SK-N-SH treated with all-trans-retinoic acid at 6 μM for 48 hours (cell line): ENCODE measurements around the gene MYO1H.

Experiments
- ATAC-seq: fragments of 200-7000 bp; cut with Tn5 transposase; 3 replicates; pipeline ENCODE4 v1.9.1; 2020; ENCODE audit warnings: mild to moderate bottlenecking, moderate library complexity
- BACH2 ChIP-seq: fragments of 250-450 bp; sonication (Bioruptor Pico); IDR thresholded peaks from 2 replicates; pipeline ENCODE4 v1.9.0; 2021; ENCODE audit warnings: mild to moderate bottlenecking, borderline replicate concordance
- CSDC2 ChIP-seq: fragments of 250-450 bp; sonication (Bioruptor Pico); IDR thresholded peaks from 2 replicates; pipeline ENCODE4 v1.5.0; 2020; ENCODE audit warnings: mild to moderate bottlenecking, moderate library complexity
- ESRRG ChIP-seq: fragments of 250-450 bp; sonication (Bioruptor Pico); IDR thresholded peaks from 2 replicates; pipeline ENCODE4 v1.6.1; 2021; ENCODE audit warnings: mild to moderate bottlenecking
- GLIS3 ChIP-seq: fragments of 250-450 bp; sonication (Bioruptor Pico); IDR thresholded peaks from 2 replicates; pipeline ENCODE4 v1.5.0; 2020; ENCODE audit warnings: mild to moderate bottlenecking, moderate library complexity
- ISL1 ChIP-seq: fragments of 250-450 bp; sonication (Bioruptor Pico); IDR thresholded peaks from 2 replicates; pipeline ENCODE4 v2.1.2; 2022; ENCODE audit warnings: mild to moderate bottlenecking, moderate library complexity
- OSR1 ChIP-seq: fragments of 250-450 bp; sonication (Bioruptor Pico); IDR thresholded peaks from 2 replicates; pipeline ENCODE4 v1.8.0; 2022; ENCODE audit warnings: moderate library complexity, mild to moderate bottlenecking, inconsistent platforms
- PPARA ChIP-seq: fragments of 250-450 bp; sonication (Bioruptor Pico); IDR thresholded peaks from 2 replicates; pipeline ENCODE4 v1.5.0; 2020; ENCODE audit warnings: mild to moderate bottlenecking, borderline replicate concordance
- RARB ChIP-seq: fragments of 250-450 bp; sonication (Bioruptor Pico); IDR thresholded peaks from 2 replicates; pipeline ENCODE4 v1.8.0; 2021; ENCODE audit warnings: mild to moderate bottlenecking, moderate library complexity
- SNAI2 ChIP-seq: fragments of 250-450 bp; sonication (Bioruptor Pico); IDR thresholded peaks from 2 replicates; pipeline ENCODE4 v1.5.0; 2020; ENCODE audit warnings: mild to moderate bottlenecking, moderate library complexity
- TCF4 ChIP-seq: fragments of 250-450 bp; sonication (Bioruptor Pico); IDR thresholded peaks from 2 replicates; pipeline ENCODE4 v1.8.0; 2021; ENCODE audit warnings: mild to moderate bottlenecking, moderate library complexity, borderline replicate concordance
- TOX ChIP-seq: fragments of 250-450 bp; sonication (Bioruptor Pico); IDR thresholded peaks from 2 replicates; pipeline ENCODE4 v1.8.0; 2021; ENCODE audit warnings: mild to moderate bottlenecking, moderate library complexity, borderline replicate concordance
- ZC3H10 ChIP-seq: fragments of 250-450 bp; sonication (Bioruptor Pico); IDR thresholded peaks from 2 replicates; pipeline ENCODE4 v1.5.1; 2021; ENCODE audit warnings: mild to moderate bottlenecking, moderate library complexity
- ZFP3 ChIP-seq: fragments of 250-450 bp; sonication (Bioruptor Pico); IDR thresholded peaks from 2 replicates; pipeline ENCODE4 v1.5.0; 2020; ENCODE audit warnings: mild to moderate bottlenecking, moderate library complexity
- ZFP30 ChIP-seq: fragments of 450-650 bp; formaldehyde crosslinking; IDR thresholded peaks from 2 replicates; pipeline ENCODE4 v1.5.0; 2022; ENCODE audit warnings: mild to moderate bottlenecking, moderate library complexity
- ZNF565 ChIP-seq: fragments of 450-650 bp; formaldehyde crosslinking; conservative IDR thresholded peaks from 2 replicates; pipeline ENCODE4 v1.5.0; 2020; ENCODE audit warnings: low read depth, mild to moderate bottlenecking, moderate library complexity
- ZNF70 ChIP-seq: fragments of 450-650 bp; formaldehyde crosslinking; IDR thresholded peaks from 2 replicates; pipeline ENCODE4 v1.5.0; 2020; ENCODE audit warnings: mild to moderate bottlenecking, moderate library complexity
- TF ChIP-seq, protein P1 (sequence below): fragments of 250-450 bp; sonication (Bioruptor Pico); IDR thresholded peaks from 2 replicates; pipeline ENCODE4 v1.5.1; 2021; ENCODE audit warnings: mild to moderate bottlenecking, moderate library complexity
- TF ChIP-seq, protein P2 (sequence below): fragments of 250-450 bp; sonication (Bioruptor Pico); IDR thresholded peaks from 2 replicates; pipeline ENCODE4 v1.8.0; 2020; ENCODE audit warnings: mild to moderate bottlenecking, moderate library complexity, borderline replicate concordance
- TF ChIP-seq, protein P3 (sequence below): fragments of 250-450 bp; sonication (Bioruptor Pico); IDR thresholded peaks from 2 replicates; pipeline ENCODE4 v1.5.0; 2020; ENCODE audit warnings: mild to moderate bottlenecking, moderate library complexity
- TF ChIP-seq, protein P4 (sequence below): fragments of 250-450 bp; sonication (Bioruptor Pico); IDR thresholded peaks from 2 replicates; pipeline ENCODE4 v1.8.0; 2021; ENCODE audit warnings: low read depth, mild to moderate bottlenecking, moderate library complexity, borderline replicate concordance
- TF ChIP-seq, protein P5 (sequence below): fragments of 250-450 bp; sonication (Bioruptor Pico); IDR thresholded peaks from 2 replicates; pipeline ENCODE4 v1.5.1; 2020; ENCODE audit warnings: low read depth, mild to moderate bottlenecking, moderate library complexity

MYO1H gene

DNA sequence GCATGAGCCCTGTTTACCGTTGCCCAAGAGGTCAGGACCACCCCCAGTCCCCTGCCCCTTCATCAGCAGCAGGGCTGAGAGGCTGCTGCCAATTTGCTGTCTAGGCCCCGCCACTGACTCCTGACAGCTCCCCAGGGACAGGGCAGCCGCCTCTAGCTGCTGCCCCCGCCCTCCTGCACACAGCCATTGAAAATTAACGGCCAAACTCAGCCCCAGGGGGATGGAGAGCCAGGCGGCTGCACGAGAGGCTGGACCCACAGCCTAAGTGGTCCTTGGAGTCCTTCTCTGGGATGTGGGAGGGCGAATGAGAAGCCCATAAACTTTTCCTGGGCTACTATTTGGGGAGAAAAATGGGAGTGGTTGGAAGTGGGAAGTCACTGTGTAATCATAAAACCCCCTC lies 43.2 kb upstream of the MYO1H start:
- ATAC-seq: no peak
- TF ChIP-seq TOX (CRISPR knock-in tag) (no peak), ZFP3 (CRISPR knock-in tag) (no peak), GLIS3 (CRISPR knock-in tag) (no peak), ESRRG (CRISPR knock-in tag) (no peak), TCF4 (CRISPR knock-in tag) (no peak), CSDC2 (no peak), PPARA (CRISPR knock-in tag) (no peak), ZNF70 (no peak), RARB (CRISPR knock-in tag) (no peak), OSR1 (CRISPR knock-in tag) (no peak), SNAI2 (CRISPR knock-in tag) (no peak), ZC3H10 (CRISPR knock-in tag) (no peak), ZNF565 (CRISPR knock-in tag) (no peak), BACH2 (no peak)
- TF ChIP-seq, protein P1, sequence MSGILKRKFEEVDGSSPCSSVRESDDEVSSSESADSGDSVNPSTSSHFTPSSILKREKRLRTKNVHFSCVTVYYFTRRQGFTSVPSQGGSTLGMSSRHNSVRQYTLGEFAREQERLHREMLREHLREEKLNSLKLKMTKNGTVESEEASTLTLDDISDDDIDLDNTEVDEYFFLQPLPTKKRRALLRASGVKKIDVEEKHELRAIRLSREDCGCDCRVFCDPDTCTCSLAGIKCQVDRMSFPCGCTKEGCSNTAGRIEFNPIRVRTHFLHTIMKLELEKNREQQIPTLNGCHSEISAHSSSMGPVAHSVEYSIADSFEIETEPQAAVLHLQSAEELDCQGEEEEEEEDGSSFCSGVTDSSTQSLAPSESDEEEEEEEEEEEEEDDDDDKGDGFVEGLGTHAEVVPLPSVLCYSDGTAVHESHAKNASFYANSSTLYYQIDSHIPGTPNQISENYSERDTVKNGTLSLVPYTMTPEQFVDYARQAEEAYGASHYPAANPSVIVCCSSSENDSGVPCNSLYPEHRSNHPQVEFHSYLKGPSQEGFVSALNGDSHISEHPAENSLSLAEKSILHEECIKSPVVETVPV (CRISPR knock-in tag): no peak
- TF ChIP-seq, protein P2, sequence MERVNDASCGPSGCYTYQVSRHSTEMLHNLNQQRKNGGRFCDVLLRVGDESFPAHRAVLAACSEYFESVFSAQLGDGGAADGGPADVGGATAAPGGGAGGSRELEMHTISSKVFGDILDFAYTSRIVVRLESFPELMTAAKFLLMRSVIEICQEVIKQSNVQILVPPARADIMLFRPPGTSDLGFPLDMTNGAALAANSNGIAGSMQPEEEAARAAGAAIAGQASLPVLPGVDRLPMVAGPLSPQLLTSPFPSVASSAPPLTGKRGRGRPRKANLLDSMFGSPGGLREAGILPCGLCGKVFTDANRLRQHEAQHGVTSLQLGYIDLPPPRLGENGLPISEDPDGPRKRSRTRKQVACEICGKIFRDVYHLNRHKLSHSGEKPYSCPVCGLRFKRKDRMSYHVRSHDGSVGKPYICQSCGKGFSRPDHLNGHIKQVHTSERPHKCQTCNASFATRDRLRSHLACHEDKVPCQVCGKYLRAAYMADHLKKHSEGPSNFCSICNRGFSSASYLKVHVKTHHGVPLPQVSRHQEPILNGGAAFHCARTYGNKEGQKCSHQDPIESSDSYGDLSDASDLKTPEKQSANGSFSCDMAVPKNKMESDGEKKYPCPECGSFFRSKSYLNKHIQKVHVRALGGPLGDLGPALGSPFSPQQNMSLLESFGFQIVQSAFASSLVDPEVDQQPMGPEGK: no peak
- TF ChIP-seq, protein P3, sequence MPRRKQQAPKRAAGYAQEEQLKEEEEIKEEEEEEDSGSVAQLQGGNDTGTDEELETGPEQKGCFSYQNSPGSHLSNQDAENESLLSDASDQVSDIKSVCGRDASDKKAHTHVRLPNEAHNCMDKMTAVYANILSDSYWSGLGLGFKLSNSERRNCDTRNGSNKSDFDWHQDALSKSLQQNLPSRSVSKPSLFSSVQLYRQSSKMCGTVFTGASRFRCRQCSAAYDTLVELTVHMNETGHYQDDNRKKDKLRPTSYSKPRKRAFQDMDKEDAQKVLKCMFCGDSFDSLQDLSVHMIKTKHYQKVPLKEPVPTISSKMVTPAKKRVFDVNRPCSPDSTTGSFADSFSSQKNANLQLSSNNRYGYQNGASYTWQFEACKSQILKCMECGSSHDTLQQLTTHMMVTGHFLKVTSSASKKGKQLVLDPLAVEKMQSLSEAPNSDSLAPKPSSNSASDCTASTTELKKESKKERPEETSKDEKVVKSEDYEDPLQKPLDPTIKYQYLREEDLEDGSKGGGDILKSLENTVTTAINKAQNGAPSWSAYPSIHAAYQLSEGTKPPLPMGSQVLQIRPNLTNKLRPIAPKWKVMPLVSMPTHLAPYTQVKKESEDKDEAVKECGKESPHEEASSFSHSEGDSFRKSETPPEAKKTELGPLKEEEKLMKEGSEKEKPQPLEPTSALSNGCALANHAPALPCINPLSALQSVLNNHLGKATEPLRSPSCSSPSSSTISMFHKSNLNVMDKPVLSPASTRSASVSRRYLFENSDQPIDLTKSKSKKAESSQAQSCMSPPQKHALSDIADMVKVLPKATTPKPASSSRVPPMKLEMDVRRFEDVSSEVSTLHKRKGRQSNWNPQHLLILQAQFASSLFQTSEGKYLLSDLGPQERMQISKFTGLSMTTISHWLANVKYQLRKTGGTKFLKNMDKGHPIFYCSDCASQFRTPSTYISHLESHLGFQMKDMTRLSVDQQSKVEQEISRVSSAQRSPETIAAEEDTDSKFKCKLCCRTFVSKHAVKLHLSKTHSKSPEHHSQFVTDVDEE (CRISPR knock-in tag): no peak
- TF ChIP-seq, protein P4, sequence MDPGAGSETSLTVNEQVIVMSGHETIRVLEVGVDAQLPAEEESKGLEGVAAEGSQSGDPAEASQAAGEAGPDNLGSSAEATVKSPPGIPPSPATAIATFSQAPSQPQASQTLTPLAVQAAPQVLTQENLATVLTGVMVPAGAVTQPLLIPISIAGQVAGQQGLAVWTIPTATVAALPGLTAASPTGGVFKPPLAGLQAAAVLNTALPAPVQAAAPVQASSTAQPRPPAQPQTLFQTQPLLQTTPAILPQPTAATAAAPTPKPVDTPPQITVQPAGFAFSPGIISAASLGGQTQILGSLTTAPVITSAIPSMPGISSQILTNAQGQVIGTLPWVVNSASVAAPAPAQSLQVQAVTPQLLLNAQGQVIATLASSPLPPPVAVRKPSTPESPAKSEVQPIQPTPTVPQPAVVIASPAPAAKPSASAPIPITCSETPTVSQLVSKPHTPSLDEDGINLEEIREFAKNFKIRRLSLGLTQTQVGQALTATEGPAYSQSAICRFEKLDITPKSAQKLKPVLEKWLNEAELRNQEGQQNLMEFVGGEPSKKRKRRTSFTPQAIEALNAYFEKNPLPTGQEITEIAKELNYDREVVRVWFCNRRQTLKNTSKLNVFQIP (CRISPR knock-in tag): no peak
- TF ChIP-seq, protein P5, sequence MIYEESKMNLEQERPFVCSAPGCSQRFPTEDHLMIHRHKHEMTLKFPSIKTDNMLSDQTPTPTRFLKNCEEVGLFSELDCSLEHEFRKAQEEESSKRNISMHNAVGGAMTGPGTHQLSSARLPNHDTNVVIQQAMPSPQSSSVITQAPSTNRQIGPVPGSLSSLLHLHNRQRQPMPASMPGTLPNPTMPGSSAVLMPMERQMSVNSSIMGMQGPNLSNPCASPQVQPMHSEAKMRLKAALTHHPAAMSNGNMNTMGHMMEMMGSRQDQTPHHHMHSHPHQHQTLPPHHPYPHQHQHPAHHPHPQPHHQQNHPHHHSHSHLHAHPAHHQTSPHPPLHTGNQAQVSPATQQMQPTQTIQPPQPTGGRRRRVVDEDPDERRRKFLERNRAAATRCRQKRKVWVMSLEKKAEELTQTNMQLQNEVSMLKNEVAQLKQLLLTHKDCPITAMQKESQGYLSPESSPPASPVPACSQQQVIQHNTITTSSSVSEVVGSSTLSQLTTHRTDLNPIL (CRISPR knock-in tag): no peak

DNA sequence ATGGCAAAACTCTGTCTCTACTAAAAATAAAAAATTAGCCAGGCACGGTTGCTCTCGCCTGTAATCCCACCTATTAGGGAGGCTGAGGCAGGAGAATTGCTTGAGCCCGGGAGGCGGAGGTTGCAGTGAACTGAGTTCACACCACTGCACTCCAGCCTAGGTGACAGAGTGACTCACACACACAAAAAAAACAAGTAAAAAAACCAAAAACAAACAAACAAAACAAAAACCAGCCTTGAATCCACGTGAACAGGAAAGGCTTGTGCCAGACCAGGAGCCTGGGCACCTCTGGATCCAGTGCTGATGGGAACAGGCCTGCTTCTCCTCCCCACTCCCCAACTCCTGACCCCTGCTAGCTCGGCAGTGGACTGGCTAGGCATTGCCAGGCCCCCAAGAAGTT lies 42.2 kb upstream of the MYO1H start:
- ATAC-seq: no peak
- TF ChIP-seq, protein P5 (CRISPR knock-in tag): no peak
- TF ChIP-seq SNAI2 (CRISPR knock-in tag): no peak
- TF ChIP-seq, protein P1 (CRISPR knock-in tag): no peak
- no peak for TF ChIP-seq ZFP3 (CRISPR knock-in tag)
- no peak for TF ChIP-seq ZC3H10 (CRISPR knock-in tag)
- TF ChIP-seq ZNF70: no peak
- TF ChIP-seq ZFP30 (CRISPR knock-in tag): no peak
- TF ChIP-seq ZNF565 (CRISPR knock-in tag): no peak
- TF ChIP-seq, protein P3 (CRISPR knock-in tag): no peak
- no peak for TF ChIP-seq ESRRG (CRISPR knock-in tag)
- no peak for TF ChIP-seq ISL1 (CRISPR knock-in tag)
- no peak for TF ChIP-seq TOX (CRISPR knock-in tag)
- no peak for TF ChIP-seq PPARA (CRISPR knock-in tag)
- no peak for TF ChIP-seq TCF4 (CRISPR knock-in tag)
- TF ChIP-seq, protein P2: no peak
- TF ChIP-seq CSDC2: no peak
- TF ChIP-seq GLIS3 (CRISPR knock-in tag): no peak
- TF ChIP-seq OSR1 (CRISPR knock-in tag): no peak
